HepG2 (cell line): ENCODE data around the gene UNC93A. TPM values are rescaled to one million over a fixed set of nuclear protein-coding genes. Genes with fewer than 3 reads are reported as not detected.

Source experiments
- AGO2 ChIP-seq: fragments of 200-400 bp; formaldehyde crosslinking; optimal IDR thresholded peaks from 2 replicates; pipeline ENCODE3; 2017; ENCODE audit warnings: mild to moderate bottlenecking, low read depth, low read length, moderate library complexity
- ARID4A ChIP-seq: sonication (generic); formaldehyde crosslinking; IDR thresholded peaks from 2 replicates; pipeline ENCODE4 v1.5.0; 2020; ENCODE audit warnings: mild to moderate bottlenecking, missing genetic modification reagents, borderline replicate concordance
- WIZ ChIP-seq: sonication (generic); formaldehyde crosslinking; IDR thresholded peaks from 2 replicates; pipeline ENCODE4 v1.5.1; 2020; ENCODE audit warnings: mild to moderate bottlenecking, missing genetic modification reagents
- ZIK1 ChIP-seq: sonication (generic); formaldehyde crosslinking; IDR thresholded peaks from 2 replicates; pipeline ENCODE4 v1.5.0; 2020; ENCODE audit warnings: mild to moderate bottlenecking, low read depth, missing genetic modification reagents, borderline replicate concordance
- polyA plus RNA-seq, 8 experiments: library from polyadenylated mRNA; depleted of rRNA in 3 of 8; stranded (reverse) in 7 of 8; unstranded in 1 of 8; fragments of >200 nt; fragmentation: Illumina TruSeq in 4 of 8; extraction: Trizol in 4 of 8; gene quantifications; 2 replicates each; pipeline versions ENCODE4 v1.2.1 to v1.2.3, GENCODE V29; 2011 to 2016; ENCODE audit warnings: low read depth in 4 of 8, missing spikeins in 1 of 8, mixed read lengths in 1 of 8; ENCODE audit not compliant: insufficient read depth in 1 of 8
- total RNA-seq, 5 experiments: library from RNA; depleted of rRNA; stranded (reverse); fragments of >200 nt; fragmentation: Illumina TruSeq; extraction: Trizol; gene quantifications; 2 replicates each; pipeline ENCODE4 v1.2.3, GENCODE V29; 2016; ENCODE audit warnings: low read depth in 1 of 5
- TF ChIP-seq, protein P1 (sequence below): sonication (generic); formaldehyde crosslinking; IDR thresholded peaks from 2 replicates; pipeline ENCODE4 v1.9.0; 2022; ENCODE audit warnings: missing genetic modification reagents, mild to moderate bottlenecking, borderline replicate concordance

The UNC93A gene
- total and polyA plus RNA-seq, 2 of the 13 experiments (the other 11 are each of a cell fraction or from before 2014, with no cell fraction given), result 11.0 to 42.7 TPM

DNA sequence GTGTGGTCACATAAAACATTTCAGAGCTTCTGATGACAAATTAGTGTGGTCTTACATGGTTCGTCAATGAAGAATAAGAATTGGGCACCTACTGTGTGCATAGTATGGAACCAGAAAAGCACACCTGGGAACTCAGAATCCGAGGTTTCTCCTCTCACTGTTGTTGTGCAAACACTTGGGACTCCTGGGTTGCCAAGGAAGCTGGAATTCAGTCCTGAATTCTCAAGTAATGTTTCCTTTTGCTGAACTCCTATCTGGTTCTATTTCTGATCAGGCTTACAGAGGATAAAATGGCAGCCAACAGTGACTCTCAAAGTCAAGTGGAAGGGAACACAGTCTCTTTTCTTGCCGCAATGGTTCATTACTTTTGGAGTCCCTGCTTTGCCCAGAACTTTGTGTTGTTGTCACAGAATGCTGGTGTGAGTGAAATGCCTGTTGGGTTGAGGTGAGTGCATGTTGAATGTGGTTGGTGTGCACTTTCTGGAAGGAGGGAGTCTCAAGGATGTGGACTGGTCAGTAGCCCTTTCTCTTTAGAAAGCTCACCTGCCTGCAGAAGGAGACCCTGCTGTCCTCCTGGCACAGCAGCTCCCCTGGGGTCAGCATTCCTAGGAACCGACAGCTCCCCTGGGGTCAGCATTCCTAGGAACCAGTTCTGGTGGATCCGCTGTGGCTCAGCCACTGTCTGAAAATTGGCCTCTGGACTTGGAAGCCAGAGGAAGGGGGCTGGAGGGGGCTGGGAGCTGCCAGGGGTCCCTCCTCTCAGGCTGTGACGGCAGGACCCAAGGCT lies 1.4 kb downstream of the UNC93A start (continued):
- TF ChIP-seq, protein P1, sequence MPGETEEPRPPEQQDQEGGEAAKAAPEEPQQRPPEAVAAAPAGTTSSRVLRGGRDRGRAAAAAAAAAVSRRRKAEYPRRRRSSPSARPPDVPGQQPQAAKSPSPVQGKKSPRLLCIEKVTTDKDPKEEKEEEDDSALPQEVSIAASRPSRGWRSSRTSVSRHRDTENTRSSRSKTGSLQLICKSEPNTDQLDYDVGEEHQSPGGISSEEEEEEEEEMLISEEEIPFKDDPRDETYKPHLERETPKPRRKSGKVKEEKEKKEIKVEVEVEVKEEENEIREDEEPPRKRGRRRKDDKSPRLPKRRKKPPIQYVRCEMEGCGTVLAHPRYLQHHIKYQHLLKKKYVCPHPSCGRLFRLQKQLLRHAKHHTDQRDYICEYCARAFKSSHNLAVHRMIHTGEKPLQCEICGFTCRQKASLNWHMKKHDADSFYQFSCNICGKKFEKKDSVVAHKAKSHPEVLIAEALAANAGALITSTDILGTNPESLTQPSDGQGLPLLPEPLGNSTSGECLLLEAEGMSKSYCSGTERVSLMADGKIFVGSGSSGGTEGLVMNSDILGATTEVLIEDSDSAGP (CRISPR knock-in tag), result no peak
- 0 out of 2 replicates have a peak, but pooled peaks have one; percentile 13 for TF ChIP-seq WIZ (CRISPR knock-in tag)
- TF ChIP-seq AGO2, result peak; percentile 21
- TF ChIP-seq ZIK1 (CRISPR knock-in tag), result peak; percentile 63; the same call in 1 of the 2 replicates
- 0 out of 2 replicates have a peak, but pooled peaks have one; percentile 14 for TF ChIP-seq ARID4A
